Measurements from ENCODE around the gene DGCR2.
"Not testable (repeated sequence)": the region's sequence is repeated elsewhere in the genome, so short reads cannot be mapped to it uniquely, and the experiment has no call there.

The DGCR2 gene

GRCh38 chr22:19022755-19023154 lies 99.5 kb downstream of the DGCR2 start:
- no peak for DNase-seq

DNA sequence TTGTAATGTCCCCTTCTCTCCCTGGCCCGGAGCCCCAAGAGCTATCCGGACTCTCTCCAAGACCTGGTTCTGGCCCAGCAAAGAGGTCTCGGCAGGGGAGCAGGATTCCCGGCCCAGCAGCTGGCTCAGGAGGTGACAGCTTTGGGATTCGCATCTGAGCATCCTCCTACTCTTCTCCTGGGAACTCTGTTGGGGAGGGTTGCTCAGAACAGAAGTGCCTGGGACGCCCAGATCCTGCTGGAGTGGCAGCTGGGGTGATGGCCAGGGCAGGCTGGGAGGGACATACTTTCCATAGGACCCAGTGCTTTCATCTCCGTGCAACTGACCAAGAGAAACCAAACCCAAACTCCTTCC lies 102.6 kb downstream of the DGCR2 start:
- DNase-seq, result no peak

DNA sequence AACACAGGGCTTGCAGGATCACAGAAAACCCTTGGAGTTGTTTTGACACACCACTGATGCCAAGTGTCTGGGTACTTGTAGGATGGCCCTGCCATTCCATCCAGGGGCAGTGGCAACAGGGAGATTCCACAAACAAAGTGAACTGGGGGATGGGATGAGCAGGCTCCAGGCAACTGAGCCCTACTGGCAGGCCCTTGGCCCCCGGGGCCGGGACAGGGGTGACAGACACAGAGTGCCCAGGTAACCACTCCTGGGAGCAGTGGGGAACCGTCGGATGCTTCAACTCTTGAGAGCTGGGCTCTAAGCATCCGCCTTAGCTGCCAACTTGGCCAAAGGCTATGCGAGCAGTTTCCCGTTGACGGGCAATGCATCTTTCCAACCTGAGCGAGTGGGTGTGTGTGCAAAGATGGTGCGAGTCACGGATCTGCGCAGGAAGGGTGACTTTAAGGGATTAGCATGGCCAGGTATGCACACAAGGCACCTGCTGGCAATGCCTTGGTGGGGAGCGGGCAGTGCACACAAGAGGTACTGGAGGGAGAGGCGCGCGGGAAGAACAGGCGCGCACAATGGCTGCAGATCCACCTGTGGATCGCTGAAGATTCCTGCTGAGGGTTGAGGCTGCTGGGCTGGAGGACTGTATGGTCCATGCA lies 103.1 kb downstream of the DGCR2 start:
- DNase-seq, result no peak

GRCh38 chr22:19018256-19018655 lies 104.0 kb downstream of the DGCR2 start:
- DNase-seq, result no peak

GRCh38 chr22:19016081-19016766 lies 106.0 kb downstream of the DGCR2 start:
- no peak for DNase-seq

DNA sequence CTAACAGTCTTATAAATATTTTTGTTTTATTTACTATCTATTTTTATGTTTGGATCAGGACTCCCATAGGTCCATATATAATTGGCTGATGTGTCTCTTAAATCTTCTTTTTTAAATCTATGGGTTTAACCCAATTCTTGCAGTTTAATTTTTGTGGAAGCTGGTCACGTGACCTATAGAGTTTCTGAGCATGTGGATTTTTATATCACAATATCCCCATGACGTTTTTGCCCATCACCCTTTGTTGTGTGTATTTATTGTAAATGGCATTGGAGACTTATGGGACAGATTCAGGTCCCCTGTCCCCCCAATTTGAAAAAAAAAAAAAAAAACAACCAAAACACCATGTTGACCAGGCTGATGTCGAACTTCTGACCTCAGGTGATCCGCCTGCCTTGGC lies 107.3 kb downstream of the DGCR2 start:
- no peak for DNase-seq

GRCh38 chr22:19013881-19014598 lies 108.2 kb downstream of the DGCR2 start:
- not testable (repeated sequence) for DNase-seq

DNA sequence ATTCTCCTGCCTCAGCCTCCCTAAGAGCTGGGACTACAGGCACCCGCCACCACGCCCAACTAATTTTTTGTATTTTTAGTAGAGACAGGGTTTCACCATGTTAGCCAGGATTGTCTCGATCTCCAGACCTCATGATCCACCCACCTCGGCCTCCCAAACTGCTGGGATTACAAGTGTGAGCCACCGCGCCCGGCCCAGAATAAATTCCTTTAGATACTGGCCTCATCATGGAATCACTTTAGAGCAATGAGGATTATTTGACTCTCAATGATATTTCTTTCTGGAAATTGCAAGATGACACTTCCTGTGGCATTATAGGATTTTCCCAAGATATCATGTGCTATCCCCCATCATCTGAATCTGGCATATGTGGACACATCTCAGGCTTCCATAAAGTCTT lies 108.8 kb downstream of the DGCR2 start:
- not testable (repeated sequence) for DNase-seq

DNA sequence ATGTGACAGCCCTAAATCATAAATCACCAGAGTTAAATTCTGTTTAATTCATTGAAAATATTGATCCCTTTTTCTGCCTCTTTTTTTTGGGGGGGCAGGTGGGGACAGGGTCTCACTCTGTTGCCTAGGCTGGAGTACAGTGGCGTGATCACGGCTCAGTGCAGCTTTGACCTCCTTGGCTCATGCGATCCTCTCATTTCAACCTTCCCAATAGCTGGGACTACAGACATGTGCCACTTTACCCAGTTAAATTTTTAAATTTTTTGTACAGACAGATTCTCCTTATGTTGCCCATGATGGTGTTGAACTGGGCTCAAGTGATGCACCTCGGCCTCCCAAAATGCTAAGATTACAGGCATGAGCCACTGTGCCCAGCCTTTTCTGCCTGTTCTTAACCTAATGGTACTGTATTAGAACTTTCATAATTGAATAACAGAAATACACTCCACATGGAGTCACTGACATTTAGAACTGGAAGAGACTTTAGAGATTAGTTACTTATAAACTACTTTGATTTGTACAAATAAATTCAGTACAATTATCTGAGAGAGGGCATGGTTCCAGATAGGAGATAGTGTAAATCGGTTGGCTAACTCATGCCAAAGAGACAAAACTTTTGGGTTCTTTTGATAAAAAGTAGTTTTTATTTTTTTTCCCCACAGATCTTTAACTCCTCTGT lies 109.8 kb downstream of the DGCR2 start:
- no peak for DNase-seq

DNA sequence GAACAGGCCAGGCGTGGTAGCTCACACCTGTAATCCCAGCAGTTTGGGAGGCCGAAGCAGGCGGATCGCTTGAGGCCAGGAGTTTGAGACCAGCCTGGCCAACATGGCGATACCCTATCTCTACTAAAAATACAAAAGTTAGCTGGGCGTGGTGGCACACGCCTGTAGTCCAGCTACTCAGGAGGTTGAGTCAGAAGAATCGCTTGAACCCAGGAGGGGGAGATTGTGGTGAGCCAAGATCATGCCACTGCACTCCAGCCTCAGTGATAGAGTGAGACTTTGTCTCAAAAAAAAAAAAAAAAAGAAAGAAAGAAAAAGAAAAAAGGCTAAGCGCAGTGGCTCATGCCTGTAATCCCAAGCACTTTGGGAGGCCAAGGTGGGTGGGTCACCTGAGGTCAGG lies 110.6 kb downstream of the DGCR2 start:
- DNase-seq, result not testable (repeated sequence)

GRCh38 chr22:19011075-19011474 lies 111.1 kb downstream of the DGCR2 start:
- no peak for DNase-seq

- DNase-seq, result no peak
These were observed 116.3 kb downstream of the DGCR2 start for GRCh38 chr22:19005905-19006304.

DNA sequence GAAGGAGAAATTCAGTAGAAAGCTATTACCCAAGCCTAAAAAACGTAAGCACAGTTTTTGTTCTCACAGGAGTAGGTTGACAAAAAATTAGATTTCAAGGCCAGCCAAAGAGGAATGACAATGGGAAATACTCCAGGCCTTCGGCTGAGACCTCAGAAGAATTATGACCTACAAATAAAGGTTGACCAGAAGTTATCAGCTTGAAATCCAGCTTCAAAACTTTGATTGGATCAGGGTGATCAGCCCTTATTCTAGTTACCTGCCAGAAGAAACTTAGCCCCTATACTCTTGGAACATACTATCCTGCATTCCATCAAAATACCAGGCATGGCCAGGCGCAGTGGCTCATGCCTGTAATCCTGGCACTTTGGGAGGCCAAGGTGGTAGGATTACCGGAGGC lies 117.7 kb downstream of the DGCR2 start:
- no peak for DNase-seq

GRCh38 chr22:19003508-19003907 lies 118.7 kb downstream of the DGCR2 start:
- DNase-seq, result no peak

GRCh38 chr22:19002684-19003038 lies 119.6 kb downstream of the DGCR2 start:
- DNase-seq, result no peak

GRCh38 chr22:19001204-19001603 lies 121.0 kb downstream of the DGCR2 start:
- no peak for DNase-seq

DNA sequence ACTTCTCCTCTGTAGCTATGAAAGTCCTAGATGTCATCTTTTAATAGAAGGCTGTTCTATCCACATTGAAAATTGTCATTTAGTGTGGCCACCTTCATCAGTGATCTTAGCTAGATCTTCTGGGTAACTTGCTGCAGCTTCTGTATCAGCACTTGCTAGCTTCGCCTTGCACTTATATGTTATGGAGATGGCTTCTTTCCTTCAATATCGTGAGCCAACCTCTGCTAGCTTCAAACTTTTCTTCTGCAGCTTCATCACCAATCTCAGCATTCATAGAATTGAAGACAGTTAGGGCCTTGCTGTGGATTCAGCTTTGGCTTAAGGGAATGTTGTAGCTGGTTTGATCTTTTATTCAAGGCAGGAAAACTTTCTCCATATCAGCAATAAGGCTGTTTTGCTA lies 122.1 kb downstream of the DGCR2 start:
- DNase-seq, result not testable (repeated sequence)

DNA sequence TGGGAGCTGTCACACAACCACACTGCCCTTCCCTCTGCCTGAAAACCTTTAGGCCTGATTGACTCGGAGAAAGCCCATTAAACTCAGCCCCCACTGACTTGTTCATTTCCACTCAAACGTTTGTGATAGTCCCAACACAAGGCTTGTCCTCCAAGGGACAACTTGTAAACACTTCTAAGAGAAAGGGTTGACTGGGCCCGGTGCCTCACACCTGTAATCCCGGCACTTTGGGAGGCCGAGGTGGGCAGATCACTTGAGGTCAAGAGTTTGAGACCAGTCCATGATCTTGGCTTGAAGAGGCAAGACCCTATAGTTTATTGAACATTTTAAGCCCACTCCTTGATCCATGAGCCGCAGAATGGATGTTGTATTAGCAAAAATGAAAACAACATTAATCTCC lies 122.8 kb downstream of the DGCR2 start:
- no peak for DNase-seq

DNA sequence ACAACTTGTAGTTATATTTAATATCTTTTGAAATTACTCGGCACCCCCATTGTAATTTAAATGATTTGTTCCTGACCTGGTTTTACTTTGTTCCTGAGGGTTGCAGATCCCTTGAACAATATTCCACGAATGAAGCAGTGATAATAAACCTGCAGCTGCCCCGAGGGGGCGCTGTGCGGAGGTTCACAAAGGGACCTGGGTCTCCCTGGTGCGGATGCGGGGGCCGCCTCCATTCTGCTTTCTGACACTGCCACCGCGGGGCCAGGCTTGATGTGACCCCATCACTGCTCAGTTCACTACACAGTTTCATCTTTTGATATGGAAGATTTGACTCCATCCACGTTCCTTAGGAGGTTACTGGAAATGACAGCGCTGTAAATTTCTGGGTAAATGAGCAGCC lies 123.2 kb downstream of the DGCR2 start:
- no peak for DNase-seq

DNA sequence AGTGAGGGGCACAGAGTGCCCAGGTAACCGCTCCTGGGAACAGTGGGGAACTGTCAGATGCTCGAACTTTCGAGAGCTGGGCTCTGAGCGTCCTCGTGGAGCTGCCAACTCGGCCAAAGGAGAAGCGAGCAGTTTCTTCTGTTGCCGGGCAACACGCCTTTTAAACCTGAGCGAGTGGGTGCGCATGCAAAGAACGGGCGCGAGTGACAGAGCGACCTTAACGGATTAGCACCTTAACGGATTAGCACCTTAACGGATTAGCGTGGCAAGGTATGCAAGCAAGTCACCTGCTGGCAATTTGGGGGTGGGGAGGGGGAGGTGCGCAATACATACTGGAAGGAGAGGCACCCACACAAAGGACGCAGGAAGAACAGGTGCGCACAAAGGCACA lies 124.3 kb downstream of the DGCR2 start:
- no peak for DNase-seq

DNA sequence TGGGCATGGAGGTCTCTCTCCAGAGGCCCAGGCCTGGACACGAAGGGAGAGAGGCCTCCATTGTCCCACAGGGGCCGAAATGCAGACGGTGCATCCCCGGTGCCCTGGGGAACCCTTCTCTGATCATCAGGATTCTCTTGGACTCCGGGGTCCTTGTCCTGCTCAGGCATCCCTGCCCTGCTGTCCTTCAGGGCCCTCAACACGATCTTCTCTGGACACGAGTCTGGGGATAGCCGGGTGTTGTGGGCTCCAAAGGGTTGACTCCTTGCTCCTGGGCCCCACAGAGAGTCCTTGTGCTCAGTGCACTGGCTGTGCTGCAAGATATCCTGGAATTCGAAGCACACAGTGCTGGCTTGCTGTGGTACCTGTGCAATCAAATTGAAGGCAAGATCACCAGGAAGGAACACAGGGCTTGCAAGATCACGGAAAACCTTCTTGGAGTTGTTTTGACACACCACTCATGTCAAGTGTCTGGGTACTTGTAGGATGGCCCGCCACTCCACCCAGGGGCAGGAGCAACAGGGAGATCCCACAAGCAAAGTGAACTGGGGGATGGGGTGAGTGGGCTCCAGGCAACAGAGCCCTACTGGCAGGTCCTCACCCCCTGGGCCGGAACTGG lies 124.8 kb downstream of the DGCR2 start:
- DNase-seq, result no peak

GRCh38 chr22:18996376-18996900 lies 125.8 kb downstream of the DGCR2 start:
- DNase-seq, result no peak

DNA sequence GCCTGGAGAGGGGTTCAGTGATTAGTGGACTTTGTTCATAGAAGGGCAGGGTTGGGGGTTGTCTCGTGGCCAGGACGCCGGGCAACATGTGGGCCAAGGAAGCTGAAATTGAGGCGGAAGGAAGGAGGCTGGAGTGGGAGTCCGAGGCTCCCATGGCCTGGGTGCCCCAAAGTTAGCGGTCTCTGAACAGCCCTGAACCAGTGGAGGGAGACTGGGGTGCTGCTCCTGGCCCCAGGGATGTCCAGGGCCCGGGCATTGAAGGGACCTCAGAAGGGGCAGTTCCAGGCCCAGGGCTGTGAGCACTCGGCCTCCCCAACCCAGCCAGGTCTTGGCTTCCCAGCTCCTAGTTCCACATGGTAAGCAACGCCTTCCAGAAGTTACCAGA lies 126.9 kb downstream of the DGCR2 start:
- DNase-seq, result no peak

Measured in CD4-positive, alpha-beta T cell treated with Interleukin-17A for 4 hours (primary cell).